IMR-90 (cell line): ENCODE results near the gene IFITM10. TPM values are rescaled to one million over a fixed set of nuclear protein-coding genes. Genes with fewer than 3 reads are reported as not detected.

Source experiments
- ATAC-seq: fragments of 200-7000 bp; cut with Tn5 transposase; 2 replicates; pipeline ENCODE4 v1.9.1; 2020; ENCODE audit warnings: low read depth, mild to moderate bottlenecking, moderate library complexity
- BruUV-seq: library from RNA; stranded (reverse); fragments of 400-500 nt; replicated peaks from 2 replicates; lab custom pipeline; 2021; lab: Mats Ljungman, UMichigan
- CTCF ChIA-PET: fragments of 300-600 bp; formaldehyde crosslinking; extraction: SDS; loops from one replicate; lab custom pipeline; 2021; ENCODE audit warnings: antibody characterized with exemption; lab: Yijun Ruan, JAX
- POLR2A ChIA-PET: fragments of 300-600 bp; sonication (Branson Sonifier 250); formaldehyde crosslinking; loops from one replicate; lab custom pipeline; 2022; ENCODE audit warnings: antibody characterized with exemption; ENCODE audit not compliant: unreplicated experiment; lab: Charles Lee
- DNase-seq: peaks from one replicate; pipeline ENCODE4 v3.0.0; 2013
- H2AFZ ChIP-seq: replicated peaks from 2 replicates; pipeline ENCODE3; 2013; ENCODE audit warnings: low read length, mild to moderate bottlenecking; ENCODE audit not compliant: poor library complexity
- H2AK5ac ChIP-seq: 2 replicates; pipeline ENCODE4 v1.6.1; 2013; ENCODE audit warnings: low read depth, low read length, inconsistent platforms
- H2AK9ac ChIP-seq: replicated peaks from 2 replicates; pipeline ENCODE3; 2013; ENCODE audit warnings: mild to moderate bottlenecking, low read depth, low read length, moderate library complexity; ENCODE audit not compliant: poor library complexity
- H2BK120ac ChIP-seq: 2 replicates; pipeline ENCODE4 v1.6.1; 2013; ENCODE audit warnings: low read depth, low read length, inconsistent platforms
- H2BK15ac ChIP-seq: 3 replicates; pipeline ENCODE4 v1.6.1; 2013; ENCODE audit warnings: low read depth, low read length, inconsistent platforms
- H2BK20ac ChIP-seq: 2 replicates; pipeline ENCODE4 v1.6.1; 2013; ENCODE audit warnings: low read depth, mild to moderate bottlenecking, inconsistent platforms, low read length, moderate library complexity
- H2BK5ac ChIP-seq: 2 replicates; pipeline ENCODE4 v1.6.1; 2013; ENCODE audit warnings: mild to moderate bottlenecking, low read depth, low read length, inconsistent platforms; ENCODE audit not compliant: poor library complexity, severe bottlenecking
- H3K14ac ChIP-seq: replicated peaks from 2 replicates; pipeline ENCODE4 v1.6.1; 2013; ENCODE audit warnings: low read depth, low read length, inconsistent platforms
- H3K18ac ChIP-seq: 2 replicates; pipeline ENCODE4 v1.6.1; 2013; ENCODE audit warnings: low read depth, low read length, control low read depth
- H3K23ac ChIP-seq: 2 replicates; pipeline ENCODE4 v1.6.1; 2013; ENCODE audit warnings: low read depth, low read length, inconsistent platforms
- H3K27ac ChIP-seq: 2 replicates; pipeline ENCODE4 v1.5.1; 2013; ENCODE audit warnings: mild to moderate bottlenecking, control low read depth, low read length; ENCODE audit not compliant: insufficient read depth
- H3K27me3 ChIP-seq: 2 replicates; pipeline ENCODE4 v1.6.1; 2013; ENCODE audit warnings: low read length; ENCODE audit not compliant: control insufficient read depth, insufficient read depth
- H3K36me3 ChIP-seq: 2 replicates; pipeline ENCODE4 v1.6.1; 2013; ENCODE audit warnings: low read length, mixed read lengths; ENCODE audit not compliant: control insufficient read depth, insufficient read depth
- H3K4ac ChIP-seq: 2 replicates; pipeline ENCODE4 v1.6.1; 2013; ENCODE audit warnings: low read depth, low read length, inconsistent platforms
- H3K4me1 ChIP-seq: 2 replicates; pipeline ENCODE4 v1.6.1; 2013; ENCODE audit warnings: low read length, mixed read lengths; ENCODE audit not compliant: control insufficient read depth, insufficient read depth
- H3K4me2 ChIP-seq: 2 replicates; pipeline ENCODE4 v1.6.1; 2013; ENCODE audit warnings: low read depth, mild to moderate bottlenecking, control low read depth, low read length, moderate library complexity
- H3K4me3 ChIP-seq: 2 replicates; pipeline ENCODE4 v1.5.1; 2013; ENCODE audit warnings: low read depth, mild to moderate bottlenecking, control low read depth, low read length, moderate library complexity; ENCODE audit not compliant: insufficient read depth
- H3K56ac ChIP-seq: 2 replicates; pipeline ENCODE4 v1.6.1; 2013; ENCODE audit warnings: low read length, inconsistent platforms; ENCODE audit not compliant: insufficient read depth; ENCODE audit errors: extremely low read depth
- H3K79me1 ChIP-seq, 2 experiments: 2 replicates each; pipeline ENCODE4 v1.6.1; 2013; ENCODE audit warnings: low read length in 2 of 2, inconsistent platforms in 1 of 2, low read depth in 1 of 2
- H3K9ac ChIP-seq: 2 replicates; pipeline ENCODE4 v1.6.1; 2013; ENCODE audit warnings: low read depth, low read length, control low read depth
- H3K9me1 ChIP-seq: 2 replicates; pipeline ENCODE4 v1.6.1; 2013; ENCODE audit warnings: low read length, inconsistent platforms; ENCODE audit not compliant: insufficient read depth
- H3K9me3 ChIP-seq: 2 replicates; pipeline ENCODE4 v1.6.1; 2013; ENCODE audit warnings: low read length; ENCODE audit not compliant: control insufficient read depth, insufficient read depth
- H4K20me1 ChIP-seq: 2 replicates; pipeline ENCODE4 v1.6.1; 2013; ENCODE audit warnings: low read length, inconsistent platforms; ENCODE audit not compliant: insufficient read depth
- H4K5ac ChIP-seq: 2 replicates; pipeline ENCODE4 v1.6.1; 2013; ENCODE audit warnings: mild to moderate bottlenecking, low read depth, low read length, control low read depth
- H4K8ac ChIP-seq, 2 experiments: 2 replicates each; pipeline ENCODE4 v1.6.1; 2013; ENCODE audit warnings: low read depth in 2 of 2, low read length in 2 of 2, control low read depth in 1 of 2, inconsistent platforms in 1 of 2
- H4K91ac ChIP-seq: 2 replicates; pipeline ENCODE4 v1.6.1; 2013; ENCODE audit warnings: low read depth, low read length, inconsistent platforms; ENCODE audit not compliant: insufficient read depth
- BHLHE40 ChIP-seq: fragments of 150-350 bp; IDR thresholded peaks from 2 replicates; pipeline ENCODE4 v1.6.1; 2016; ENCODE audit warnings: mild to moderate bottlenecking, low read depth, low read length
- CEBPB ChIP-seq: IDR thresholded peaks from 2 replicates; pipeline ENCODE4 v1.6.1; 2012; ENCODE audit warnings: low read depth, low read length, improper control_type of control experiment
- CTCF ChIP-seq: conservative IDR thresholded peaks from 2 replicates; pipeline ENCODE4 v1.5.1; 2012; ENCODE audit warnings: mild to moderate bottlenecking, low read depth, low read length, improper control_type of control experiment
- MAZ ChIP-seq: IDR thresholded peaks from 2 replicates; pipeline ENCODE4 v1.6.1; 2012; ENCODE audit warnings: low read depth, mild to moderate bottlenecking, low read length, improper control_type of control experiment, moderate library complexity, borderline replicate concordance
- NFE2L2 ChIP-seq: fragments of 150-350 bp; IDR thresholded peaks from 2 replicates; pipeline ENCODE4 v1.6.1; 2016; ENCODE audit warnings: low read depth, mild to moderate bottlenecking, low read length
- POLR2A ChIP-seq: IDR thresholded peaks from 2 replicates; pipeline ENCODE4 v1.6.1; 2012; ENCODE audit warnings: mild to moderate bottlenecking, low read depth, low read length
- SMC3 ChIP-seq: fragments of 150-350 bp; IDR thresholded peaks from 2 replicates; pipeline ENCODE4 v1.6.1; 2016; ENCODE audit warnings: low read depth, mild to moderate bottlenecking, antibody characterized with exemption, low read length, moderate library complexity
- WGBS, 2 experiments: methylation state at CpG; one replicate each; pipeline versions ENCODE4 v1.1.5 to v1.1.7; 2013; ENCODE audit warnings: missing lambda C conversion rate in 2 of 2; ENCODE audit not compliant: insufficient read length in 1 of 2; ENCODE audit errors: extremely low coverage in 2 of 2; 5-methylcytosine and 5-hydroxymethylcytosine counted together
- dilution Hi-C: fragments of 300-500 bp; cut with HindIII; formaldehyde crosslinking; loops from one replicate; pipeline ENCODE4 v1.14.3; 2018; ENCODE audit warnings: low sequenced_read_pairs; ENCODE audit not compliant: unreplicated experiment
- in situ Hi-C: fragments of 300-500 bp; cut with MboI; formaldehyde crosslinking; loops from 3 replicates; pipeline ENCODE4 v1.14.3; 2019; ENCODE audit warnings: low sequenced_read_pairs, inconsistent platforms, mixed read lengths
- intact Hi-C: fragments of 100-400 bp; cut with micrococcal nuclease; formaldehyde crosslinking; loops from 2 replicates; pipeline ENCODE4 v1.10.0; 2022
- polyA plus RNA-seq, 3 experiments: library from polyadenylated mRNA; depleted of rRNA; stranded (reverse); fragments of >200 nt; gene quantifications; 2 replicates each; pipeline ENCODE4 v1.2.3, GENCODE V29; 2012; ENCODE audit warnings: low replicate concordance in 1 of 3
- total RNA-seq: library from RNA; depleted of rRNA; stranded (reverse); fragments of >200 nt; gene quantifications from 2 replicates; pipeline ENCODE4 v1.2.3, GENCODE V29; 2012
- TF ChIP-seq, protein P1 (sequence below): fragments of 150-350 bp; IDR thresholded peaks from 2 replicates; pipeline ENCODE4 v1.6.1; 2016; ENCODE audit warnings: low read depth, mild to moderate bottlenecking, low read length, moderate library complexity, borderline replicate concordance
- TF ChIP-seq, protein P2 (sequence below): fragments of 150-350 bp; IDR thresholded peaks from 2 replicates; pipeline ENCODE4 v1.6.1; 2017; ENCODE audit warnings: mild to moderate bottlenecking, antibody characterized with exemption, low read length, low read depth

Gene IFITM10
- total and polyA plus RNA-seq, 2 of the 4 experiments (the other 2 are of a cell fraction), result 0.15 to 0.18 TPM

GRCh38 chr11:1692708-1693326 lies 57.6 kb downstream of the IFITM10 start:
- Histone ChIP-seq H3K27ac (no peak overlapping the region), H3K4me2 (no peak overlapping the region), H4K20me1 (no peaks in the 10 kb centered on the region), H2BK15ac (no peak overlapping the region), H3K14ac (no peak overlapping the region), H3K9ac (no peak overlapping the region), H3K9me1 (no peaks in the 10 kb centered on the region), H2AK9ac (no peak overlapping the region), H2AK5ac (no peak overlapping the region), H2BK5ac (no peak overlapping the region), H2AFZ (peak overlapping the region; percentile 87), H2BK20ac (no peak overlapping the region), H4K5ac (no peak overlapping the region), H3K23ac (no peak overlapping the region), H3K9me3 (no peaks in the 10 kb centered on the region; the same call in 1 of the 2 replicates), H3K4me3 (no peak overlapping the region), H3K4ac (no peak overlapping the region), H3K27me3 (peaks cover 59% of the 10 kb centered on the region), H2BK120ac (no peak overlapping the region), H3K79me1 (no peaks in the 10 kb centered on the region), H4K8ac (no peak overlapping the region), H4K91ac (no peak overlapping the region), H3K4me1 (peaks cover 1% of the 10 kb centered on the region; the same call in 1 of the 2 replicates), H3K18ac (no peak overlapping the region), H3K56ac (no peak overlapping the region), H3K36me3 (no peaks in the 10 kb centered on the region)
- ChIA-PET CTCF (interaction anchor here (0.9 to 3.2 kb wide), 5 partner anchors 13 to 459 kb away, joined by 3 to 54 read pairs (median 9); partner anchors contain the start of gene SYT8), POLR2A (no interaction called here)
- in situ Hi-C loops (no loop called here), dilution Hi-C loops (no loop called here), intact Hi-C loops (loop anchor here (1.0 to 2.0 kb wide), 2 partner anchors 40 to 458 kb away; no protein-coding TSS in a partner anchor)
- WGBS, 2 experiments, result 73% methylated on average over 3 of the region's 20 CpGs; no CpG with 5 or more reads in 1 of the 2 experiments
- ATAC-seq (no peak), DNase-seq (no peak)
- TF ChIP-seq CTCF (no peak), MAZ (no peak), POLR2A (no peak), CEBPB (no peak), NFE2L2 (no peak), BHLHE40 (no peak), SMC3 (no peak)
- TF ChIP-seq, protein P1, sequence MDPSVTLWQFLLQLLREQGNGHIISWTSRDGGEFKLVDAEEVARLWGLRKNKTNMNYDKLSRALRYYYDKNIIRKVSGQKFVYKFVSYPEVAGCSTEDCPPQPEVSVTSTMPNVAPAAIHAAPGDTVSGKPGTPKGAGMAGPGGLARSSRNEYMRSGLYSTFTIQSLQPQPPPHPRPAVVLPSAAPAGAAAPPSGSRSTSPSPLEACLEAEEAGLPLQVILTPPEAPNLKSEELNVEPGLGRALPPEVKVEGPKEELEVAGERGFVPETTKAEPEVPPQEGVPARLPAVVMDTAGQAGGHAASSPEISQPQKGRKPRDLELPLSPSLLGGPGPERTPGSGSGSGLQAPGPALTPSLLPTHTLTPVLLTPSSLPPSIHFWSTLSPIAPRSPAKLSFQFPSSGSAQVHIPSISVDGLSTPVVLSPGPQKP, result no peak
- TF ChIP-seq, protein P2, sequence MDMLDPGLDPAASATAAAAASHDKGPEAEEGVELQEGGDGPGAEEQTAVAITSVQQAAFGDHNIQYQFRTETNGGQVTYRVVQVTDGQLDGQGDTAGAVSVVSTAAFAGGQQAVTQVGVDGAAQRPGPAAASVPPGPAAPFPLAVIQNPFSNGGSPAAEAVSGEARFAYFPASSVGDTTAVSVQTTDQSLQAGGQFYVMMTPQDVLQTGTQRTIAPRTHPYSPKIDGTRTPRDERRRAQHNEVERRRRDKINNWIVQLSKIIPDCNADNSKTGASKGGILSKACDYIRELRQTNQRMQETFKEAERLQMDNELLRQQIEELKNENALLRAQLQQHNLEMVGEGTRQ, result no peak
- BruUV-seq, result no TSS peak
